Measurements from ENCODE around the gene HSPA5. TPM values are rescaled to one million over a fixed set of nuclear protein-coding genes. Genes with fewer than 3 reads are reported as not detected.

Gene HSPA5
- total and polyA plus RNA-seq, 10 of the 15 experiments (the other 5 are each of a cell fraction or from before 2014, with no cell fraction given) = 39.8 to 517 (median 105) TPM

DNA sequence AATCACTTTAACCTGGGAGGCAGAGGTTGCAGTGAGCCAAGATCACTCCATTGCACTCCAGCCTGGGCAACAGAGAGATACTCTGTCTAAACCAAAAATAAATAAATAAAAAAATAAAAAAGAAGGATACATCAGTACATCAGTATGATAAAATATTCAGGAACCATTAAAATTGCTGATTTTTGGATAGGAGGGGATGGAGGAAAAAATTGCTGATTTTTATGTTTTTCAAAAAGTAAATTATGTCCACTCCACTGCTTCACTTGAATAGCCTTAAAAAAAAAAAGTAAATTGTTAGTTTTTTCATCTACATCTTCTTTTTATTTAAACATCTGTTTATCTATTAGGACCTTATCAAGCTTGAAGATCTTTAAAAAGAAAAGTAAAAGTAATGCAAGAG lies 13.1 kb upstream of the HSPA5 start:
- ATAC-seq (no peak), FAIRE-seq (no peak), DNase-seq (ENCODE audit: low read depth, low spot score) (no peak)
- H3K9me3 ChIP-seq (replicated peaks; ENCODE audit: control insufficient read depth, insufficient read depth, low read length) = no peaks in the 10 kb centered on the region
- no peak overlapping the region for H2AFZ ChIP-seq (ENCODE audit: control insufficient read depth, low read depth, low read length)
- H3K9ac ChIP-seq (ENCODE audit: control insufficient read depth, insufficient read depth, low read length) = no peak overlapping the region
- TF ChIP-seq NFYB (IDR thresholded peaks at IDR 0.05; ENCODE audit: insufficient read depth, low read depth, low read length) = no peak
- TF ChIP-seq NFXL1 (IDR thresholded peaks at IDR 0.05; ENCODE audit: borderline replicate concordance) = no peak
- TF ChIP-seq HCFC1 (IDR thresholded peaks at IDR 0.05; ENCODE audit: low read length) = no peak
- TF ChIP-seq SUZ12 (IDR thresholded peaks at IDR 0.05; ENCODE audit: unreplicated experiment) = no peak
- TF ChIP-seq TBL1XR1 (IDR thresholded peaks at IDR 0.05; ENCODE audit: low read depth, low read length) = no peak
- TF ChIP-seq RFX5 (IDR thresholded peaks at IDR 0.05; ENCODE audit: low read depth, low read length) = no peak
- no peak for TF ChIP-seq YY1 (IDR thresholded peaks at IDR 0.05; ENCODE audit: low read depth, low read length)
- TF ChIP-seq, protein P1, sequence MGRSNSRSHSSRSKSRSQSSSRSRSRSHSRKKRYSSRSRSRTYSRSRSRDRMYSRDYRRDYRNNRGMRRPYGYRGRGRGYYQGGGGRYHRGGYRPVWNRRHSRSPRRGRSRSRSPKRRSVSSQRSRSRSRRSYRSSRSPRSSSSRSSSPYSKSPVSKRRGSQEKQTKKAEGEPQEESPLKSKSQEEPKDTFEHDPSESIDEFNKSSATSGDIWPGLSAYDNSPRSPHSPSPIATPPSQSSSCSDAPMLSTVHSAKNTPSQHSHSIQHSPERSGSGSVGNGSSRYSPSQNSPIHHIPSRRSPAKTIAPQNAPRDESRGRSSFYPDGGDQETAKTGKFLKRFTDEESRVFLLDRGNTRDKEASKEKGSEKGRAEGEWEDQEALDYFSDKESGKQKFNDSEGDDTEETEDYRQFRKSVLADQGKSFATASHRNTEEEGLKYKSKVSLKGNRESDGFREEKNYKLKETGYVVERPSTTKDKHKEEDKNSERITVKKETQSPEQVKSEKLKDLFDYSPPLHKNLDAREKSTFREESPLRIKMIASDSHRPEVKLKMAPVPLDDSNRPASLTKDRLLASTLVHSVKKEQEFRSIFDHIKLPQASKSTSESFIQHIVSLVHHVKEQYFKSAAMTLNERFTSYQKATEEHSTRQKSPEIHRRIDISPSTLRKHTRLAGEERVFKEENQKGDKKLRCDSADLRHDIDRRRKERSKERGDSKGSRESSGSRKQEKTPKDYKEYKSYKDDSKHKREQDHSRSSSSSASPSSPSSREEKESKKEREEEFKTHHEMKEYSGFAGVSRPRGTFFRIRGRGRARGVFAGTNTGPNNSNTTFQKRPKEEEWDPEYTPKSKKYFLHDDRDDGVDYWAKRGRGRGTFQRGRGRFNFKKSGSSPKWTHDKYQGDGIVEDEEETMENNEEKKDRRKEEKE (IDR thresholded peaks at IDR 0.05) = no peak
- TF ChIP-seq PAX5 (IDR thresholded peaks at IDR 0.05; ENCODE audit: borderline replicate concordance, low read depth, low read length) = no peak
- no peak for TF ChIP-seq SIX5 (IDR thresholded peaks at IDR 0.05; ENCODE audit: low read depth, low read length, severe bottlenecking)
- ChIA-PET POLR2A (interaction anchor here (0.7 kb wide), 1 partner anchor 815 kb away, joined by 3 read pairs; no protein-coding TSS in a partner anchor), RAD21 (ENCODE audit: unreplicated experiment) (no interaction called here), SMC1A (ENCODE audit: uncharacterized antibody, unreplicated experiment) (interaction anchor here (0.7 kb wide), 1 partner anchor 108 kb away, joined by 3 read pairs; no protein-coding TSS in a partner anchor), CTCF (no interaction called here)
- H3K4me2 ChIP-seq (ENCODE audit: control insufficient read depth, insufficient read depth) = no peak overlapping the region
- in situ Hi-C loops (cut with MboI) = no loop called here
- BruUV-seq (replicated peaks) = no TSS peak
- H3K4me3 ChIP-seq = no peak overlapping the region
- no peaks in the 10 kb centered on the region for H3K36me3 ChIP-seq (ENCODE audit: control insufficient read depth in 2 of 2, insufficient read depth in 2 of 2, low read length in 1 of 2)
- no peaks in the 10 kb centered on the region; the same call in 1 of the 2 replicates for H3K4me1 ChIP-seq (ENCODE audit: control insufficient read depth, insufficient read depth, low read length)
- no peaks in the 10 kb centered on the region for H3K79me2 ChIP-seq (ENCODE audit: control insufficient read depth, insufficient read depth, low read length)
- no peaks in the 10 kb centered on the region for H4K20me1 ChIP-seq (ENCODE audit: control insufficient read depth, insufficient read depth)
- no peak overlapping the region for H3K27ac ChIP-seq (ENCODE audit: control insufficient read depth, insufficient read depth)
- intact Hi-C loops (cut with micrococcal nuclease; ENCODE audit: unreplicated experiment) = no loop called here
- no peaks in the 10 kb centered on the region for H3K27me3 ChIP-seq (replicated peaks in 1 of 2; ENCODE audit: control insufficient read depth in 2 of 2, insufficient read depth in 2 of 2, low read length in 1 of 2)
